Stimulated activated CD4-positive, alpha-beta T cell treated with anti-CD3 and anti-CD28 coated beads, Interleukin-1b, Interleukin-23, amount 100 ng/mL, for 1 hour (primary cell): ENCODE data around the gene CASS4.

Experiments used
- DNase-seq, 2 donors: peaks; one replicate each; pipeline ENCODE4 v3.0.0-alpha.2; 2020; ENCODE audit warnings: low read depth in 2 of 2

Gene CASS4

GRCh38 chr20:56422824-56423189 is 10.7 kb downstream of the CASS4 start:
- DNase-seq = no peak

DNA sequence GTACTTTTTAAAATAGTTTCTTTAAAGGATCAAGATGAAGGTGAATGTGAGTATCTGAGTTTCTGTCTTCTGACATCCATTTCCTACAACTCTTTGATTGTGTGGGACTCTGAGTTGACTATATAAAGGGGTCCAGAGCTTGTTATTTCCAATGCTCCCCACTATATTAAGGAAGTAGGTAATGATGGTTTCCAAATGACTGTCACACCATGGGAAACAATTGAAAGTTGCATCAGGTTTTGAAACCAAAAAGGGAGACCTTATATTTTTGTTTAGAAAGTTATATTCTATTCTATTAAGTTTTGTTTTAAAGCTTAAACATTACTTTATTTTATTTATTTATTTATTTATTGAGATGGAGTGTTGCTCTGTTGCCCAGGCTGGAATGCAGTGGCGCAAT is 11.2 kb downstream of the CASS4 start:
- no peak for DNase-seq

- no peak for DNase-seq
Observed at GRCh38 chr20:56423886-56424285, 11.8 kb downstream of the CASS4 start.

- no peak for DNase-seq
Observed at GRCh38 chr20:56424931-56425330, 12.9 kb downstream of the CASS4 start.

- DNase-seq = no peak
Observed at GRCh38 chr20:56426026-56426425, 14.0 kb downstream of the CASS4 start.

- DNase-seq = no peak
Observed at GRCh38 chr20:56426926-56427325, 14.9 kb downstream of the CASS4 start.

GRCh38 chr20:56427797-56428196 is 15.7 kb downstream of the CASS4 start:
- no peak for DNase-seq

DNA sequence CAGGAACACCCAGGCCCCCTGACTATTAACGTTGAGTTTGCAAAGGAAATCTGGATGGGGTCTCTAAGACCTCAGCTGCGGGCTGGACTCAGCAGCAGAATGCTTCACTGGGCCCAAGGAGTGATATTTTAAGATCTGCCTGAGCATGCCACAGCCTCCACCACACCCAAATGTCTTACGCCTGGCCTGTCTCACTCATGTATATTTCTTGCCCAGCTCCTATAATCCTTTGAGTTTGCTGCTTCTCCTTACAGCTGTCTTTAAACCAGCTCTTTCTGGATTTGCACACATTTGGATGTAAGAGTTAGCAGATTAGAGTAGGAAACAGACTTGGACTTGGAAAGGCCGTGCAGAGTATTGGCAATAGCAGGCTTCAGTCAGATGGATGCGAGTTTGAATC is 16.4 kb downstream of the CASS4 start:
- DNase-seq = no peak

- no peak for DNase-seq
Observed at GRCh38 chr20:56428881-56429280, 16.8 kb downstream of the CASS4 start.

DNA sequence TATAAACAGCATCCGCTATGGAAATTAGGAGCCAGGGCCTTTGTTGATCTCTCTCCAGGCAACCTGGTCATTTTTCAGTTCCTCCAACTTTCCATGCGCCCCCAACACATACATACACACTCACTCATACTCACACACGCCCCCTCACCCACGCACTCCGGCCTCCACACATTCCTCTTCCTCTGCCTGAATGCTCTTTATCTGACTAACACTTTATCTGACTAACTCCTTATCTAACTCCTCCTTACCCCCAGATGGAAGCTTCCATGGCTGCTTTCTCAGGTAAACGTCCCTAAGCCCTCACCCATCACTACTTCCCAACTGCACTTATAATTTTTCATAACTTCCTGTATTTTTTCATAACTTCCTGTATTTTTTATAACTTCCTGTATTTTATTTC is 17.4 kb downstream of the CASS4 start:
- DNase-seq = peak in 1 of 2 donors; percentile 21

DNA sequence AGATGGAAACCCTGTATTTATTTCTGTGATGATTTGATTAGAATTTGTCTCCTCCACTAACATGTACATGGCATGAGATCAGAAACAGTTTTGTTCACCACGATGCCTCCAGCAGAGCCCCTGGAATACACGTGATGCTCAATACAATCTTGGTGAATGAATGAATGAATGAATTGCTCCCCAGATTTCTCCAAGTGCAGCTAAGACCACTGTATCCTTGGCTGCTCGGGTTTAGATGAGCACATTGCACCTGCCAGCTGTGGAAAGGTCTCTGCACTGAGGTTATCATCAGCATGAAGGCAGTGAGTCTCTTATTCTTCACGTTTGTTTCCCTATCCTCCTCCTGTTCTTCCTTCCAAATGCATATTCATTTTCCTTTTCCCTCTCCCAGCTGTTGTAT is 17.9 kb downstream of the CASS4 start:
- DNase-seq = no peak

DNA sequence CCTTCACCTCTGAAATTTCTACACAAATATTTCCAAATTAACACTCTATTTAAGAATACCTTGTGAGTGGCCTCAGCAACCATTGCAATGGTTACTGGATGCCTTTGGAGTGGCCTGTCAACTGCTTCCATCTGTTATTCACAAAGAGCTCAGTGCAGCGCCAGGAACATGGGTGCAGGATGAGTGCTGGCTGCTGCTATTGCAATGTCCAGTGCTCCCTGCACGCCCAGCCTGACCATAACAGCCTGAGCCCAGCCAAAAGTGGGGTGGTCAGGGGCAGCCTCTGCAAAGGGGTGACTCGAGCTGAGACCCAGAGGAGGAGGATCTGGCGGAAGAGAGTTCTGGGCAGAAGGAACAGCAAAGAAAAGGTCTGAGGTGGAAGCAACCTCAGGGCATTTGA is 18.4 kb downstream of the CASS4 start:
- DNase-seq = no peak

DNA sequence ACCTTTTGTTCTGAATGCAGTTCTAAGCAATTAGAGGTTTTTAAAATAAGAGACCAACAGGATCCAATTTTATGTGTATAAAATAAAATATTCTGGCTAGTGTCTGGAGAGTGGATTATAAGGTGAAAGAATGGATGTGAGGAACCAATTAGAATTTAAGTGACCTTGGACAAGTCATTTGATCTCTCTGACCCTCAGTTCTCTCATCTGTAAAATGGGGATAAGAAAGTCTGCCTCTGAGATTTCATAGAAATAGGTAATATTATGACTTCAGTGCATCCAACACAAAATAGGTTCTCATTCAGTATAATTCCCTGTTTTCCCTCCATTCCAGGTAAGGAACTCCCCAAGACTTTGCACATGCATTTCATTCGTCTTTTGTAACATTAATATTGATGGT is 18.9 kb downstream of the CASS4 start:
- DNase-seq = no peak

DNA sequence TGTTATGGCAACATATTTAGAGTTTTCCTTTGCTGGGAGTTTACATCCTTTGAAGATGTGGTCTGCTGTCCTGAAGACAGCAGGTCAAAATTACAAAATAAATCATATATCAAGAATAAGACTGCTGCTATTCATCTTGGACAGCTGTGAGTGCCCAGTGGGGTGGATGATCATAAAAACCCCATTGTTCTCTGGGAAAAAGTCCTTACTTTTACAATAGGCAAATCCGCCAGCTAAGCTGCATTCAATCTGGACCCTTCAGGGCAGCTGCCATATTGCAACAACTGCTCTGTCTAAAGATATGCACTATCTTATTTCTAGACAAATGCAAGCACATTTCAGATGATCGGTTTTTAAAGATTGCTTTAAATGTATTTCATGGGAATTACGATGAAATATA is 19.4 kb downstream of the CASS4 start:
- no peak for DNase-seq

- no peak for DNase-seq
Observed at GRCh38 chr20:56433221-56433879, 21.3 kb downstream of the CASS4 start.

DNA sequence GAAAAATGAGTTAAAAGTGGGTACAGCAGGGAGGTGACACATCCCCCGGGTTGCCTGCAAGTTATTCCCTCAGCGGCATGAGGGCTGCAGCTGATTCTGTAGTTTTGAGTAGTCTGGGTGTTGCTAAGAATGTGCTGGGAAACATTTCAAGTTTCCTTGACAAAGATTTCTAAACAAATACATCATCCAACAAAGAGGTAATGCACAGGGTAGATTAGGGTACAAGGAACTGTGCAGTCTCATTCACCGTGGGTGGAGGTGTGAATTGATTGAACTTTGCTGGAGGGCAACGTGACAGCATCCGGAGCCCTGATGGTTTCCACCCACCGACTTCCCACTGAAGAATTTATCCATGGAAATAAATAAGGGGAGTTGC is 21.8 kb downstream of the CASS4 start:
- DNase-seq = no peak

- no peak for DNase-seq
Observed at GRCh38 chr20:56437196-56437960, 25.3 kb downstream of the CASS4 start.

- no peak for DNase-seq
Observed at GRCh38 chr20:56438284-56438683, 26.2 kb downstream of the CASS4 start.

DNA sequence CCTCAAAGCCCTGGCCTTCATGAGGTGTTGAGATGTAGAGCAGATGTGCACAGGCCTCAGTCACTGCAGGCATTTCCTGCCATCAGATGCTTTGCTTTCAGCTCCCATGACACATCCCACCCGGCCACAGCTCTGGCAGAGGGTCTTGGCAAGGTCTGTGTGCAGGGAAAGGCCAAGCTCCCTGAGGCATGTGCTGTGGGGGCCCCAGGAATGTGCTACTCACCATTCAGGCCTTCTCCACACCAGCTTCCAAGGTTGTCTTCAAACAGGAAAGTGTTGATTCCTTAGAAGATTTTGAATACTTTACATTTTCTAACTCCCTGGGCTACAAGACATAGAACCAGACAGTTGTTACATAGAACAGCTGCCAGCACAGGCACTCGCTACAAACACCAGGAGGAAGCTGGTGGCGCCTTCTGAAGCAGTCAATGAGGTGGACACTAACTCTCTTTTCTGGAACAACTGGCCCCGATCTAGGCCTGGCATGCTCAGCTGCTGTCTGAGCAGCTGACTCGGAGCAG is 27.8 kb downstream of the CASS4 start:
- no peak for DNase-seq

DNA sequence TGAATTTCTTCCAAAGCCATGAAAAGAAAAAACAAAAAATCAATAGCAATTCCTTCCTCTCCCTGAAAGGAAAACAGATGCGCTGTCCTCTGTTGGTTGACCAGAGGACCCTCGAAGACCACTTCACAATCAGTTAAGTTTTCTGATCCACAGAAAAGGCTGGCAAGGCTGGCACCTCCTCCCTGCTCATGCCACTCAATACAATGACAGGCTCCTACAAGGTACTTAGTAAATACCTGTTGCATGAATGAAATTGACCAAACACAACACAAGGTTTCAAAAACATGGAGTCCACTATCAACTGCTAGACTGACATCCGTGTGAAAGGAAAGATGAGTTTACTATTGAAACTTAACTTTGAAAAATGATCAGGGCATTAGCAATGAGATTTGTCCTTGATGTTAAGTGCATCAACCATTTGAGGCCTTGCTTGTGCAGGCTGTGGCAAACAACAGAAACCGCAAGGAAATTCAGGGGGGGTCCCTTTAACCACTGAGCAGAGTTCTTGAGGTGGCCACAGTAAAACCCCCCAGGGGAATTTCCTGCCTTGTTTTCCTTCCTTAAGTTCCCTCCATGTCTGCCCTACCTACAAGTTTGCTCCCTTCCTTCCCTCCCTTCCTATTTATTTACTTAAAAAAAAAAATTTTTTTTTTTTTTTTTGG is 28.4 kb downstream of the CASS4 start:
- peak; percentile 9 to 11 for DNase-seq

DNA sequence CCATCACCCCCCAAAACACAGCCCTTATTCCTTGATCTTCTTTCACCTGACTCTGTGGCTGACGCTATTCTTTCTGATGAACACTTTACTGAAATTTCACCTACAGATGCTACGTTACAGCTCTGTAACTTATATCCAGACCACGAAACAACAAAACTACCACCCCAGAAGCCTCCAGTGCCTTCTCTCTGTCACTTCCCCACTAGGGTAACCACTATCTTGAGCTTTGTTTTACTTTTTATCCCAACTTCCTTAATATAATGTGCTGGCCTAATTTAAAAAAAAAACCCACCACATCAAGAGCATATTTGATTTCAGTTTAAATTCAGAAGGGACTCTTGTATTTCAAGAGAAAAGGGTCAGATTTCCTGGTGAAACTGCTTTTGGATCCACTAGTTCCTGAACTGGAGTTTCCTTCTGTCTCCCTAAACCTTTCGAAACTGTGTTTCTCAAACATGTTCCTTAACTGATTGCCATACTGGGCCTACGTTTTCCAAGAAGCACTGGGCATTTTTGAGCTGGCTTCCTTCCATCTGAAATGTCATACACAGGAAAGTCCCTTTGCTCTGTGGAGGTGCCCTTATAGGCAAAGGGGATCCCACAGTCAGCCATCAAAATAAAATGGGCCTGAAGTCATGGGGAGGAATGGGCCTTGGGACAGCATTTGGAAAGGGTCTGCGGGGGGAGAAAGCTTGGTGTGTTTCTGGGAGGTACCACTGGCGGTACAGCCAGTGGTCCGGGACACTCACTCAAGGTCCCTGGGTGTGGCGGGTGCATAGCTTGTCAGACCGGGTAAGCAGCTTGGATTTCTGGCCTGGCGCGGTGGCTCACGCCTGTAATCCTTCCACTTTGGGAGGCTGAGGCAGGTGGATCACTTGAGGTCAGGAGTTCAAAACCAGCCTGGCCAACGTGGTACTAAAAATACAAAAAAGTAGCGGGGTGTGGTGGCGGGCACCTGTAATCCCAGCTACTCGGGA is 30.6 kb downstream of the CASS4 start:
- DNase-seq = no peak
